Activated T-helper 1 cell treated with anti-CD3 and anti-CD28 coated beads, Interleukin-12 subunit alpha, Interleukin-12 subunit beta, Interleukin-2, Interleukin-4 antibody, amounts not matched to agents 30 ng/mL and 10 ng/mL and 1 ng/mL, durations not matched to agents 14 hours and 24 hours and 36 hours (primary cell): Measurements from ENCODE around the gene CLIC4. TPM values are rescaled to one million over a fixed set of nuclear protein-coding genes. Genes with fewer than 3 reads are reported as not detected.

Source experiments
- DNase-seq: peaks from one replicate; pipeline ENCODE4 v3.0.0; 2021; ENCODE audit warnings: low spot score
- H3K27ac Mint-ChIP-seq: one replicate; pipeline ENCODE4 v1.8.0; 2021; ENCODE audit warnings: mild to moderate bottlenecking, mixed read lengths
- H3K27me3 Mint-ChIP-seq: one replicate; pipeline ENCODE4 v1.8.0; 2022; ENCODE audit warnings: mild to moderate bottlenecking, moderate library complexity, mixed read lengths; ENCODE audit not compliant: insufficient read depth
- H3K36me3 Mint-ChIP-seq: one replicate; pipeline ENCODE4 v1.8.0; 2021; ENCODE audit warnings: low read depth, mixed read lengths
- H3K4me1 Mint-ChIP-seq: one replicate; pipeline ENCODE4 v1.8.0; 2021; ENCODE audit warnings: low read depth, mixed read lengths
- H3K4me3 Mint-ChIP-seq: one replicate; pipeline ENCODE4 v1.8.0; 2021; ENCODE audit warnings: mild to moderate bottlenecking, moderate library complexity, mixed read lengths
- H3K9me3 Mint-ChIP-seq: one replicate; pipeline ENCODE4 v1.8.0; 2021; ENCODE audit warnings: mixed read lengths
- intact Hi-C: fragments of 100-400 bp; cut with micrococcal nuclease; formaldehyde crosslinking; loops from one replicate; pipeline ENCODE4 v1.15.1; 2024
- total RNA-seq: library from RNA; stranded (reverse); gene quantifications from 2 replicates; pipeline ENCODE4 v1.2.3, GENCODE V29; 2022

The CLIC4 gene
- total RNA-seq, 1 donor from 2014 or later, result 16.8 TPM

DNA sequence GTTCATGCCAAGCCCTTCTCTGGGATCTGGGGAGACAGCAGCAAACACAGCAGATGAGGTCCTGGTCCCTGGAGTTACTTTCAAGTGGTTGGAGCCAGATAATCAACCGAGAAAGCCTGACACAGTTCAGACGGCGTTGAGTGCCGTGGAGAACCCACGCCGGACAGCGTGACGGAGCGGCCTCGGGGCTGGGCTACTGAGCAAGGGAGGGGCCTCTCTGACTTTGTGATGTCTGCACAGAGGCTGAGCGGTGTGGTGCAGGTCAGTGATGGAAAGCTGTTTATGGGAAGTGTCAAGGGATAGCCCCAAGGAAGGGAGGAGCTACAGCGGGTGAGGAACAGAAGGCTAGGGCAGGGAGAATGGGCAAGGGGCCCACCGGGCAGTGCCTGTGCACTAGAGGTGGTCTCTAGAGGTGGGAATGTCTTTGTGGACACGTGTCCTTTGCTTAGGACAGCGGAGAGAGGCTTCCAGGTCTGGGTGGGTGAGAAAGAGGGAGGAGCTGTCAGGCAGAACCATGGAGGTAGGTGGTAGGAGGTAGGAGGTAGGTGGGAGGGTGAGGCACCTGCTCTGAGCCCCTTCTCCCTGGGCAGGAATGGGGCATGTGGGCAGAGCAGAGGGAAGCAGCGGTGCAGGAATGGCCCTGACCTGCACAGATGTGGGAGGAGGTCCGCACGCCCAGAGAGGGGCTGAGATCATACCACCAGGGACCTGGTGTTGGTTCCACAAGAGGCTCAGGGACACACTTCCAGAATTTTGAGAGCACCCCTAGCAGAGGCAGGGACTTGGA lies 122.0 kb downstream of the CLIC4 start:
- intact Hi-C loops, result no loop called here
- Mint-ChIP-seq H3K27me3 (peaks cover 15% of the 10 kb centered on the region), H3K4me3 (no peak overlapping the region), H3K27ac (no peak overlapping the region), H3K9me3 (no peaks in the 10 kb centered on the region), H3K36me3 (no peaks in the 10 kb centered on the region), H3K4me1 (no peaks in the 10 kb centered on the region)
- DNase-seq, result no peak

- Mint-ChIP-seq H3K9me3 (no peaks in the 10 kb centered on the region), H3K27ac (no peak overlapping the region), H3K36me3 (no peaks in the 10 kb centered on the region), H3K27me3 (peaks cover 15% of the 10 kb centered on the region), H3K4me3 (no peak overlapping the region), H3K4me1 (no peaks in the 10 kb centered on the region)
- intact Hi-C loops, result no loop called here
- DNase-seq, result no peak
Observed at GRCh38 chr1:24868016-24868875, 123.0 kb downstream of the CLIC4 start.

- Mint-ChIP-seq H3K27ac (no peak overlapping the region), H3K9me3 (no peaks in the 10 kb centered on the region), H3K4me3 (no peak overlapping the region), H3K36me3 (no peaks in the 10 kb centered on the region), H3K4me1 (no peaks in the 10 kb centered on the region), H3K27me3 (peaks cover 19% of the 10 kb centered on the region)
- intact Hi-C loops, result no loop called here
- no peak for DNase-seq
Observed at GRCh38 chr1:24870551-24871195, 125.4 kb downstream of the CLIC4 start.

DNA sequence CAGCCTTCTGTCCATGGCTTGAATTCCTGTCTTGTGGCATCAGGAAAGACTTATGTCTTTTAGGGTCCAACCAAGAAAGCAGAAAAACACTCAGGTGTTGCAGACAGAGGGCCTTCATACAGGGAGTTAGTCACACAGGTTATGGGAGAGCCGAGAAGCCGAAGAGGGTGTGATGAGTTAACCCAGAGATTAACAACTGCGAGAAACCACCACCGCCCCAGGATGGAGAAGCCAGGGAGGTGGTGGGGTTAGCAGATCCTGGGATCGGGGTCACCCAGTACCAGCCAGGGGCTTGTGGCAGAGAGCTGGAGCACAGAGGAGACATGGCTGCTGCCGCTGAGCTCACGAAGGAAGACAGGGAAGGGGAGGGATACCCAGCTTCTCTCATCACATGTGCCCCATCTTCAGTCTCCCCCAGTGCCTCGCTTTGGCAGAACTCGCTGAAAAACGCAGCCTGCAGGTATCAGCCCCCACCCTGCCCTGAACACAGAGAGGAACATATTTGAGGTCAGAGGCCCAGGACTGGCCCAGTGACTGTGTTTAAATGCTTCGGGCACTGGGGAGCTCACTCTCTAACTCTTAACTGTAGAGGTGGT lies 126.2 kb downstream of the CLIC4 start:
- Mint-ChIP-seq H3K27me3 (peaks cover 19% of the 10 kb centered on the region), H3K9me3 (no peaks in the 10 kb centered on the region), H3K27ac (no peak overlapping the region), H3K4me3 (no peak overlapping the region), H3K4me1 (no peaks in the 10 kb centered on the region), H3K36me3 (no peaks in the 10 kb centered on the region)
- DNase-seq, result no peak
- intact Hi-C loops, result no loop called here

GRCh38 chr1:24872061-24872850 lies 127.0 kb downstream of the CLIC4 start:
- H3K4me3 Mint-ChIP-seq, result no peak overlapping the region
- intact Hi-C loops, result no loop called here
- H3K36me3 Mint-ChIP-seq, result no peaks in the 10 kb centered on the region
- no peak for DNase-seq
- no peaks in the 10 kb centered on the region for H3K4me1 Mint-ChIP-seq
- no peaks in the 10 kb centered on the region for H3K9me3 Mint-ChIP-seq
- H3K27me3 Mint-ChIP-seq, result peaks cover 20% of the 10 kb centered on the region
- no peak overlapping the region for H3K27ac Mint-ChIP-seq

DNA sequence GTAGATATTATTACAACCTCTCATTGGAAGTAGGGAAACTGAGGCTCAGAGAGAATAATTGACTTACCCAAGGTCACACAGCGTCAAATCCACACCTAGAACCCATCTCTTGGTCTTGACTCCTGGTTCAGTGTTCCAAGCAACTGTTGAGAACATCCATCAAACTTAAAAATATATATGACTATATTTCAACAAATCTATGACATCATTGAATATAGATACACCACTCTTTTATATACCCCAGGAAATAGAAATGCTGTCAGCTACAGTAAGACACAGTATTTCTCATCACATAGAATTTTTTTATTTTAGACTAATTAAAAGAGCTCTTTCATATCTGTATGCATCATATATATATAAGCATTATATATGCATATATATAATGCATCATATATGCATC lies 127.9 kb downstream of the CLIC4 start:
- peaks cover 15% of the 10 kb centered on the region for H3K27me3 Mint-ChIP-seq
- no peak overlapping the region for H3K4me3 Mint-ChIP-seq
- H3K27ac Mint-ChIP-seq, result no peak overlapping the region
- intact Hi-C loops, result no loop called here
- H3K9me3 Mint-ChIP-seq, result no peaks in the 10 kb centered on the region
- H3K4me1 Mint-ChIP-seq, result no peaks in the 10 kb centered on the region
- DNase-seq, result no peak
- no peaks in the 10 kb centered on the region for H3K36me3 Mint-ChIP-seq

- no peaks in the 10 kb centered on the region for H3K4me1 Mint-ChIP-seq
- intact Hi-C loops, result no loop called here
- H3K36me3 Mint-ChIP-seq, result no peaks in the 10 kb centered on the region
- no peaks in the 10 kb centered on the region for H3K9me3 Mint-ChIP-seq
- no peak overlapping the region for H3K4me3 Mint-ChIP-seq
- no peak overlapping the region for H3K27ac Mint-ChIP-seq
- no peak for DNase-seq
- H3K27me3 Mint-ChIP-seq, result peaks cover 16% of the 10 kb centered on the region
Observed at GRCh38 chr1:24874056-24874455, 128.8 kb downstream of the CLIC4 start.

DNA sequence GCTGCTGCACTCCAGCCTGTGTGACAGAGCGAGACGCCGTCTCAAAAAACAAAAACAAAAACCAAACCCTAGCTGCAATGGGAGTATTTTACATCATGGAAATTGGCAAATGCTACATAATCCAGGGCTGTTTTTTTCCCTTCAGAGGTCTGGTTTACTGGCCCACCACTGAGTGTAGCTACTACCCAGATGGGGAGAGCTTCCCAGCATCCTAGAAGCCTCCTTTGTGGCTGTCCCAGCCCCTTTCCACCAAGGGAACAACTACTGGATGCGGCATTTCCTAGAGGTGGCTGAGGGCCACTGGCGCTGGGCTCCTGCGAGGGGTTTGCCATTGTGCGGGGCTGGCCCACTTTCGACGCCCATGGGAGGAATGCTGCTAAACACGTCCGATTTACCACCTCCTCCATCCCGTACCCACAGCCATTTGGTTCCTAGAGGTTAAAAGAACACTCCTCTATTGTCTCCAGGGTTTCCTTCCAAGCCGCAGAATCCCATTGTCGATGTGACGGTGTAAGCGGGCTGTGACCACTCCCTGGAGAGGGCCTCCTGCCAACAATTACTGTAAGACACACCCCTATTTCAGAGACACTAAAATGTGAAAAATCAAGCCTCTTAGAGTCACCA lies 129.5 kb downstream of the CLIC4 start:
- Mint-ChIP-seq H3K27me3 (peaks cover 16% of the 10 kb centered on the region), H3K4me1 (no peaks in the 10 kb centered on the region), H3K4me3 (no peak overlapping the region), H3K36me3 (no peaks in the 10 kb centered on the region), H3K9me3 (no peaks in the 10 kb centered on the region), H3K27ac (peak overlapping the region; percentile 32)
- intact Hi-C loops, result no loop called here
- no peak for DNase-seq

- Mint-ChIP-seq H3K36me3 (no peaks in the 10 kb centered on the region), H3K27me3 (peaks cover 21% of the 10 kb centered on the region), H3K9me3 (no peaks in the 10 kb centered on the region), H3K4me3 (no peak overlapping the region), H3K4me1 (no peaks in the 10 kb centered on the region), H3K27ac (no peak overlapping the region)
- DNase-seq, result no peak
- intact Hi-C loops, result no loop called here
Observed at GRCh38 chr1:24875257-24875656, 130.0 kb downstream of the CLIC4 start.

GRCh38 chr1:24875991-24876506 lies 130.8 kb downstream of the CLIC4 start:
- H3K4me3 Mint-ChIP-seq, result no peak overlapping the region
- no peak for DNase-seq

DNA sequence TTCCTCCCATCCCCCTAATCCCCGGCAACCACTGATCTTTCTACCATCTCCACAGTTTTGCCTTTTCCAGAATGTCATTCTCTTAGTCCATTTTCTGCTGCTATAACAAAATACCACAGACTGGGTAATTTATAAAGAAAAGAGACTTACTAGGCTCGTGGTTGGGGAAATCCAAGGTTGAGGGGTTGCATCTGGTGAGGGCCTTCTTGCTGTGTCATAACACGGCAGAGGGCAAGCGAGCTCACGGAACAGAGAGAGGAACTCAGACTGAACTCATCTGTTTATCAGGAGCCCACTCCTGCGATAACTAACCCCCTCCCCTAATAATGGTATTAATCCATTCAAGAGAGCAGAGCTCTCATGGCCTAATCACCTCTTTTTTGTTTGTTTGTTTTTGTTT lies 132.8 kb downstream of the CLIC4 start:
- Mint-ChIP-seq H3K4me1 (no peaks in the 10 kb centered on the region), H3K9me3 (peaks cover under 1% of the 10 kb centered on the region), H3K27me3 (peaks cover 40% of the 10 kb centered on the region), H3K27ac (no peak overlapping the region), H3K36me3 (peaks cover 1% of the 10 kb centered on the region), H3K4me3 (no peak overlapping the region)
- DNase-seq, result no peak
- intact Hi-C loops, result no loop called here

More at GRCh38 chr1:24875991-24876506, 130.8 kb downstream of the CLIC4 start:
- Mint-ChIP-seq H3K9me3 (no peaks in the 10 kb centered on the region), H3K27ac (no peak overlapping the region), H3K4me1 (no peaks in the 10 kb centered on the region), H3K36me3 (no peaks in the 10 kb centered on the region), H3K27me3 (peaks cover 24% of the 10 kb centered on the region)
- intact Hi-C loops, result no loop called here
